Measurements from ENCODE around the gene ADRM1.

ADRM1 gene

DNA sequence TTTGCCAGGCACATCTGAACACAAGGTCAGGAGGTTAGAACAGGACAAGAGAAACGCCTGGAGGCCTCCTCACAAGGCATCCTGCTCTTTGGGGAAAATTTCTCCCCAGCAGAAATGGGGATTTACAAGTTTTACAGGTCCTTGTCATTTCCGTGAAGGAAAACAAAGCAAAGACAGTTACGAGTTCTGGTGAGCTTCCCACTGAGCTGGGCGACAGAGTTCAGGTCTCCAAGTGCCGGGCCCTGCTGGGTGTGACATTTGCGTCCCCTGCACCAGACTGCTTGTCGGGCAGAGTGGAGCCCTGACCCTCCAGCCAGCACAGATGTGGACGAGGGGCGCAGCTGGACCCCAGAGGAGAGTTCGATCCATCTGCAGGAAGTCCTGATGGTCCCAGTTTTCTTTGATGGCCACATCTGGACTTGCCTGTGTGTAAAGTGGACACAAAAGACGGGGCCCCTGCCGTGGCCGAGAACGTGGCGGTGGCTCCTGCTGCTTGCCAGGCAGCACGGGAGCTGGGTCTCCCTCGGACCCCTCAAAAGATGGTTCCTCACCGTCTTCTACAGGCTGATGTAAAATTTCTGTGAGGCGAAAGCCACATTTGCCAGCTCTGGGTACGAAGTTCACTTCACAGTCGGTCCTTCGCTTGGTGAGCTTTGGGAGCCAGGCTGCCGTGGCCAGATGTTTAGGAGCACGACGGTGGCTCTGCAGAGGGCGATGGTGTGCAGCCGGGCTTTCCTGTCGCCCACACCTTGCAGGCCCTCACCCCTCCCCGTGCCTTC is 5.2 kb upstream of the ADRM1 start:
- DNase-seq (ENCODE audit: low read depth in 2 of 2): no peak

DNA sequence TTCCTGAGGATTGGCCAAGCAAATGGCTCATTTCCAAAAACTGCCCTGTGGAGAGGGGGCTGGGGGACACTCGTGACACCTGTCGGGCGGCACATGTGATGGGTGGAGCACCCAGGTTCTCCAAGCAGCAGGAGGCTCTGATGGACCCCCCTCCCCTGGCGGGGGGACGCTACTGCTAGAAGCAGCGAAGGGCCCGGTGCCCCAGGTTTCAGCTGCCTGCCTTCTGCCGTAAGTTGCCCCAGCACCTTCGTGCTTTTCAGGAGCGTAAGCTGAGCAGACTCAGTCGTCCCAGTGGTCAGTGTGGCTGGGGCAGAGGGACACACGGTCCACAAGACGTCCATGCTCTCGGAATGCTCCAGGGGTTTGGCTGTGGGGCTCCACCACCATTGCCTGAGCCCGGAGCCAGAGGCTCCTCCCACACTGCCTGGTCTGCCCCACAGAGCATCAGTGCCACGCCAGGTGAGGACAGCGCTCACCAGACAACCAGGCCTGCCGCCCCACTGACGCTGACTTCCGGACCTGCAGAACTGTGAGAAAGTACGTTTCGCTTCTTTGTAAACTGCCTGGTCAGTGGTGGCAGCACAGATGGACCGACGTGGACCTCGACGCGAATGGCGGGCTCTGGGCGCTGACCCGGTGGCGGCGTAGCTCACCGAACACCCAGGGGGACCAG is 4.1 kb upstream of the ADRM1 start:
- DNase-seq (ENCODE audit: low read depth in 2 of 2): no peak

DNA sequence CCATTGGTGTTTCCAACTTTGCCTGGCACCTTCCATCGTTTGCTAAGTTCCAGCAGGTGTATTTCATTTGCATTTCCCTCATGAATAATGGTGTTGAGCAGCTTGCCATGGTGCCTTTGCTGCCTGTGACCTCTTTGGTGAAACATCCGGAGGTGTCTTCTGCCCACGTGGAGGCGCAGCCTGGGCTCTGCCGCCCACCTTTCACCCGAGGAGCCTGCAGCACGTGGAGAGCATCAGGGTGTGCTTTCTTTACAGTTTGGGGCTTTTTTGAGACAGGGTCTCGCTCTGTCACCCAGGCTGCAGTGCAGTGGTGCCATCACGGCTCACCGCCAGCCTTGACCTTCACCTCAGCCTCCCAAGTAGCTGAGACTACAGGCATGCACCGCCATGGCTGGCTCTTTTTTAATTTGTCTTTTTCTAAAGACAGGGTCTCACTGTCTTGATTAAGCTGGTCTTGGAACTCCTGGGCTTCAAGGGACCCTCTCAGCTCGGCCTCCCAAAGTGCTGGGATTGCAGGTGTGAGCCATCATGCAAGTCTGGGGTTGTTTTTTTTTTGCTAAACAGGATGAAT is 3.0 kb upstream of the ADRM1 start:
- no peak for DNase-seq (ENCODE audit: low read depth in 2 of 2)

DNA sequence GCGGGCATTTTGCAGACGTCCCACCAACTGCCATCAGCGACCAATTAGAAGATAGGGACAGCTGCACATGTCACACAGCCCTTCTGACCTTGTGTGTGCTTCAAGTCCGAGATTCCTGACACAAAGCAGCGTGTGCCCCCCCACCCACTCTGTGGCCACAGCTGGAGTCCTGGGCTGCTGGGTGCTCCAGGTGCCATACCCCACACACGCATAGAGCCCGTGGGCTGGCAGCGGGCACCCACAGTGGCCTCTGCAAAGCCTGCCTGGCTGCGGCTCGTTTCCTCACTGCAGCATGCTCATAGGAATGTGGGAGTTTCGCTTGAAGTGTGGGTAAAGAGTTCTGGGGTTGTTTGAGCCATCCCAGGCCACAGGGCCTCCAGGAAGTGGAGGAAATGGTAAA is 2.5 kb upstream of the ADRM1 start:
- DNase-seq (ENCODE audit: low read depth in 2 of 2): no peak

DNA sequence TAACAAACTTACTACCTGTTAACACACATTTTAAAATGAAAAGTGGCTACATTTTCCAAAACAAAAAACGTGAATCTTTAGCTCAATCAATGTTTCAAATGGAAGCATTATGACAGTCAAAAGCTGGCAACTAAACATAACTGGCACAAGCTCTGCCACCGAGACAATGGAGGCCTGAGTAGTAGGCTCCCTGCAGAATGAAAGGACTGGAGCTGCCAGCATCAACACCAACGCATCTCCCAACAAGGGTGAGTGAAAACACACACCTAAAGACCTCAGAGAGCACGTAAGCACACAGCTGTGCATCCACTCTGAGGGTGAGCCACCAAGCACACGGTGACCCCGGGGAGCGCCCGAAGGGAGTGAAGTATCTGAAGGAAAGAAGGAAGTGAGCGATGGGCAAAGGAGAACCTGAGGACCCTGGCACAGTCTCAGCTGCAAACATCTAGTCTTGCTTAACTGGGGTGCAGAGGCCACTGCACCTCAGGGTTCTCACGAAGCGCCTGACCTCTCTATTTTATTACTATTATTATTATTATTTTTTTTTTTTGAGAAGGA is 1.6 kb upstream of the ADRM1 start:
- no peak for DNase-seq (ENCODE audit: low read depth in 2 of 2)

DNA sequence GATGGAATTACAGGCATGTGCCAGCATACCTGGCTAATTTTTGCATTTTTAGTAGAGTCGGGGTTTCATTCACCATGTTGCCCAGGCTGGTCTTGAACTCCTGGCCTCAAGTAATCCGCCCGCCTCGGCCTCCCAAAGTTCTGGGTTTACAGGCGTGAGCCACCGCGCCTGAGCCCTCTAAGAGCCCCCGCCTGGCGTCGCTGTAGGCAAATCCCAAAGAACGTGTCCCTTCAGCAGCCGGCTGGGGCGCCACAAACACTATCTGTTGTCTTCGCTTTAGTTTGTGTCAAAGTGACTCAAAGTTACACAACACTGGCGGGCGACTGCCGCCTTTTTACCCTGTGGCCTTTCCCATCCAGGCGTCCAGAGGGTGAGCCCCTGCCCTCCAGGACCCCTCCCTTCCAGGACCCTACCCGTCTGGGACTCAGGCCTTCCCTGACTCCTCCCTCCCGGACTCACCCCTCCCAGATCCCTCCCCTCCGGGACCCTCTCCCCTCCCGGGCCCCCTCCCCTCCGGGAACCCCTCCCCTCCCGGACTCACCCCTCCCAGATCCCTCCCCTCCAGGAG is 940 bp upstream of the ADRM1 start:
- peak; percentile 53 to 66 for DNase-seq (ENCODE audit: low read depth in 2 of 2)

DNA sequence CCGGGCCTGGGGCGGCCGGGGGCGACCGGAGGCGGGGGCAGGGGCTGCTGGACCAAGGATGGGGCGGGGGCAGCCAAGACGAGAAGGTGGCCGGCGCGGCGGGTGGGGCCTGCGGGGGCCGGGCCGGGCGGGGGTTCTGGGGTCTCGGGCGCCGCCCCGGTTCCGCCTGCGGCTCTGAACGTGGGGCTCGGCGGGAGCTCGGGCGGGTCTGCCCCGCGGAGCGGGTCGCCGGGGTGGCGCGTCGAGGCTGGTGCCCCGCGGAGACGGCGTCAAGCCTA is 204 bp downstream of the ADRM1 start:
- DNase-seq (ENCODE audit: low read depth in 2 of 2): no peak

DNA sequence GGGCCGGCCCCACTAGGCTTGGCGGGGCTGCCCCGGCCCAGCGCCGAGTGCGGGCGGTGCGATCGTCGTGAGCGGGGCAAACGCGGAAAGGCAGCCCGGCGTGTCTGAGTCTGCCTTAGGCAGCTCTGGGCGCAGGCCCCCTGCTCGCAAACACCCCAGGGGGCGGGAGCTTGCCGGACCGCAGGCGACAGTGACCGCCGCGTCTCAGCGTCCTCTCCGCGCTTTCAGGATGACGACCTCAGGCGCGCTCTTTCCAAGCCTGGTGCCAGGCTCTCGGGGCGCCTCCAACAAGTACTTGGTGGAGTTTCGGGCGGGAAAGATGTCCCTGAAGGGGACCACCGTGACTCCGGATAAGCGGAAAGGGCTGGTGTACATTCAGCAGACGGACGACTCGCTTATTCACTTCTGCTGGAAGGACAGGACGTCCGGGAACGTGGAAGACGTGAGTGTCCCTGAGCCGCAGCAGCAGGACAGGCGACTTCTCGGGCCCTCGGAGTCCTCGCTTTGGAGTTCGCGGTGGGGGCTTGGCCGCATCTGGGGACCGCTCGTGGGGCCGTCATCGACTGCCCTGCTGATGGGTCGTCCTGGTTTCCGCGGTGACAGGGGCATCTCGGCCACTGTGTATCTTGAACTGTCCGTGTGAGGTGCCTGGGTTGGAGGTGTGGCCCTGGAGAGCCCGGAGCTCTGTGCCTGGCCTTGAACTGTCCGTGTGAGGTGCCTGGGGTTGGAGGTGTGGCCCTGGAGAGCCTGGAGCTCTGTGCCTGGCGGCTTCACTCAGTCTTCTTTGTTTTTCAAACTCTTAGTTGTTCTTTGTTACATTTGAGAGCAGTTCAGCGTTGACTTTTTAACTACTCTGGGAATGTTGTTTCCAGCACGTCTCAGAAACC is 786 bp downstream of the ADRM1 start:
- no peak for DNase-seq (ENCODE audit: low read depth in 2 of 2)

DNA sequence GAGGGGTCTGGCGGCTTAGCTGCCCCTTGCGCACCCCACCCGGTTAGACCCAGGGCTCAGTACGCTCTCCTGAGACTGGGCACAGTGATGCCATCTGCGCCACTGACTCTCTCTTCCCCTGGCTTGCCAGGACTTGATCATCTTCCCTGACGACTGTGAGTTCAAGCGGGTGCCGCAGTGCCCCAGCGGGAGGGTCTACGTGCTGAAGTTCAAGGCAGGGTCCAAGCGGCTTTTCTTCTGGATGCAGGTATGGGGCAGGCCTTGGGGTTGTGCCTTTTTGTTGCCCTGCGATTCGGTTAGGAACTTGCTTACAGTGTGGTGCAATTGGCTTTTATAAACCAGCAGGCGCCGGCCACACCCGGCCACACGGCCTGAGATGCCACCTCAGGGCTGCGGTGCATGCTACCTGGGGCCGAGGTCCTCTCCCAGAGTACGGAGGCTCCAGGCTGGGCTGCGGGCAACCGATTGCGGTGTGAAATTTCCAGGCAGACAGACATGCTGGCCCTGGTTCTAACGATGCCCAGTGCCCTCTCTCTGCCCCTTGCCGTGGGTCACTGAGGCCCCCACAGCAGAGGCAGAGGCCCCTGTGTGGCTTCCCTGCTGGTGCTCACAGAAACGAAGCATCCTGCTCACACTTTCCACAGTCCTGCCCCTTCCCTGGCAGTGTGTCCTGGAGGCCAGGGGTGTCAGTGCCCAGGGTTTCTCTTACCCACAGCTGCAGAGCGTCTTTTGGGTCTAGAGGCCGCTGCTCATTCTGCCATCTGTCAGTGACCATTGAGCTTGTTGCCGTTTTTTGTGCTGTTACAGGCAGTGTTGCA is 1.7 kb downstream of the ADRM1 start:
- no peak for DNase-seq (ENCODE audit: low read depth in 2 of 2)

DNA sequence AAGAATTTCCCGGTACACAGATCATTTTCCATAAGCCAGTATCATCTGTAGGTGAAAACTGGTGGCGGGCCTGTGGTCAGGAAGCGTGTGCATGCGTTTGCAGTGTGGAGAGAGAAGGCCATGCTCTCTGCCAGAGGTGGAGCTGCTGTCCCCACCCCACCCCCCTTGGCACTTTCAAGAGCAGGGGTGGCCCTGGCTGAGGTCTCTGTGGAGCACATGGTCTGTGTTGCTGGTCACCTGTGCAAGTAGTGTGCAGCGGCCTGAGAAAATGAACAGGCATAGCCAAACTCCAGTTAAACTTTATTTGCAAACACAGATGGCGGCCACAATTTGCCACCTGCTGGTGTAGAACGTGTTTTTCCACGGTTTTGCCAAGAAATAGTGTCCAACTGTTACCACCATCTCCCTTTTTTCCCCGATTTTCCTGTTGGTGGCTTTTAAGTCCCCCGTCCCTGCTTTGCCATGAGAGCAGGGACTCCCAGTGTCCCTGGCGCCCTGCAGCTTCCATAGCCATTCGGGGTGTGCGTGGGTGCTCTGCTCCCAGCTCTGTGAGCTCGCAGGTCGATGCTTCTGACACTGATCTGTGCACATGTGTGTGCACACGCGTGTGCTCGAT is 2.5 kb downstream of the ADRM1 start:
- no peak for DNase-seq (ENCODE audit: low read depth in 2 of 2)

DNA sequence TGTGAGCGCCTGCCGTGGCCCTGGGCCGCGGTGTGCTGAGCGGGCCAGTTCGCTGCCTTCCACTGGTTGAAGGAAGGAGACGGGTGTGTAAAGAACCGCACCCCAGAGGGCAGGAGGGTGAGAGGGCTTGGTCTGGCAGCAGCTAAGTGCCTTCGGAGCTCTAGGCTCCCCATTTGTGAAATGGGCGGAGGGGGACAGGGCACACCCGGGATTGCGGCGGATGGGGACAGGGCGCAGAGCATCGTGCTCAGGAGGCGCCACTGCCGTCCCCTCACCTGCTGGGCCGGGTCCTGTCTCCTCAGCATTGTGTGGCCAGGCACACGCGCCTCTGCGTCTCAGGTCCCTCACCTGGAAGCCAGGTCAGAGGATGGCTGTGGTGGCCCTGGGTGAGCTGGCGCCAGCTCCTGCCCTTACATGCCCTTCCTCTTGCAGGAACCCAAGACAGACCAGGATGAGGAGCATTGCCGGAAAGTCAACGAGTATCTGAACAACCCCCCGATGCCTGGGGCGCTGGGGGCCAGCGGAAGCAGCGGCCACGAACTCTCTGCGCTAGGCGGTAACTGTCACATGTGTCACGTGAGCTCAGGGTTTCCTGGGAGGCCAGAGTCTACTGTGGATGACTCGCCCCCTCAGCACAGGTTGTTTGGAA is 3.1 kb downstream of the ADRM1 start:
- no peak for DNase-seq (ENCODE audit: low read depth in 2 of 2)

DNA sequence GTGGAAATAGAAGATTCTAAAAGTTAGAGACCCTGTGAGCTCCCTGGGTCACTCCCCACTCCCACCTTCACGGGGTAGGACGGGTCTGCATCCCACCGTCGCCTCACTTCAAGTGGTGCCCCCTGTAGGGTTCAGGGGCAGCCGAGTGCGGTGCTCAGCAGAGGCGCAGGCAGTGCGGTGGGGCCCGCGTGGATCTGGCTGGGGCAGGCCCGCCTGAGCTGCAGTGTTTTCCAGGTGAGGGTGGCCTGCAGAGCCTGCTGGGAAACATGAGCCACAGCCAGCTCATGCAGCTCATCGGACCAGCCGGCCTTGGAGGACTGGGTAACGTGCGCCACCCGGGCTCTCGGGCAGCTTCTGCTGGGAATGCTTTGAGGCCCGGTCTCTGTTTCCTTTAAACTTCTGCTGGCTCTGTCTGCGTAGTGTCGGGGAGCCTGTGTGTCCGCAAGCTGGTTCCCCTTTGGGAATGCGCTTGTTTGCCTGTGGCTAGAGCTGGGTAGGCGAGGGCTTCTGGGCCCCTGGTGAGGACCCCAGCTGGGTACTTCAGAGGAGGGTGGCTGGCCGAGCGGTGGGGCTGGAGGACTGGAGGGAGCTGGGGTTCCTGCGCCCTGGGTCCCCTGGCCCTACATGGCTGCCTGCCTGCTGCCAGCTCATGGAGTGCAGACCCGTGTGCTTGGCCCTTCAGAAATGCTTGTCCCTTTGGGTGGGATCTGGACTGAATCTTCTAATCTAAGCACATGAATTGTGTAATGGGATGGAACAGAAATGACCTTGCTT is 3.8 kb downstream of the ADRM1 start:
- no peak for DNase-seq (ENCODE audit: low read depth in 2 of 2)

DNA sequence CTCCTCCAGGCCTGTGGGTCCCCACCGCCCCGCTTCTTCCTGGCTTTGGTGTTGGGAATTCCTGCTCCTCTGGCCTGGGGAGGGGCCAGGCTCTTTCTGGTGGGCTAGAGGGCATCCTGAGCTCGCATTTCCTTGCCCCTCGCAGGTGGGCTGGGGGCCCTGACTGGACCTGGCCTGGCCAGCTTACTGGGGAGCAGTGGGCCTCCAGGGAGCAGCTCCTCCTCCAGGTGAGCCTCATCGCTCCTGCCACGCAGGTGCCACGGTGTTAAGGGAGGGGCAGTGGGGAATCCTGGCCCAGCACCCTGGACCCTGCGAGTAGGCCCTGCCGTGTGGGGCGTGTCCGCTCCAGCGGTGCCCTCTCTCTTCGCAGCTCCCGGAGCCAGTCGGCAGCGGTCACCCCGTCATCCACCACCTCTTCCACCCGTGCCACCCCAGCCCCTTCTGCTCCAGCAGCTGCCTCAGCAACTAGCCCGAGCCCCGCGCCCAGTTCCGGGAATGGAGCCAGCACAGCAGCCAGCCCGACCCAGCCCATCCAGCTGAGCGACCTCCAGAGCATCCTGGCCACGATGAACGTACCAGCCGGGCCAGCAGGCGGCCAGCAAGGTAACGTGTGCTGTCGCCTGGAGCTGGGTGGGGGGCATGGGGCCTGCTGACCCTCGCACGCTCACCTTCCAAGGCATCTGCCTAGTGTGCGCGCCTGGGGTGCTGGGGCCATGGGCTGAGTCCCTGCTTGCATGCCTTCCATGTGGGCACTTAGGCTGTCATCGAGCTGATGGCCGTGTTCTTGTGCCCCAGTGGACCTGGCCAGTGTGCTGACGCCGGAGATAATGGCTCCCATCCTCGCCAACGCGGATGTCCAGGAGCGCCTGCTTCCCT is 4.7 kb downstream of the ADRM1 start:
- no peak for DNase-seq (ENCODE audit: low read depth in 2 of 2)

DNA sequence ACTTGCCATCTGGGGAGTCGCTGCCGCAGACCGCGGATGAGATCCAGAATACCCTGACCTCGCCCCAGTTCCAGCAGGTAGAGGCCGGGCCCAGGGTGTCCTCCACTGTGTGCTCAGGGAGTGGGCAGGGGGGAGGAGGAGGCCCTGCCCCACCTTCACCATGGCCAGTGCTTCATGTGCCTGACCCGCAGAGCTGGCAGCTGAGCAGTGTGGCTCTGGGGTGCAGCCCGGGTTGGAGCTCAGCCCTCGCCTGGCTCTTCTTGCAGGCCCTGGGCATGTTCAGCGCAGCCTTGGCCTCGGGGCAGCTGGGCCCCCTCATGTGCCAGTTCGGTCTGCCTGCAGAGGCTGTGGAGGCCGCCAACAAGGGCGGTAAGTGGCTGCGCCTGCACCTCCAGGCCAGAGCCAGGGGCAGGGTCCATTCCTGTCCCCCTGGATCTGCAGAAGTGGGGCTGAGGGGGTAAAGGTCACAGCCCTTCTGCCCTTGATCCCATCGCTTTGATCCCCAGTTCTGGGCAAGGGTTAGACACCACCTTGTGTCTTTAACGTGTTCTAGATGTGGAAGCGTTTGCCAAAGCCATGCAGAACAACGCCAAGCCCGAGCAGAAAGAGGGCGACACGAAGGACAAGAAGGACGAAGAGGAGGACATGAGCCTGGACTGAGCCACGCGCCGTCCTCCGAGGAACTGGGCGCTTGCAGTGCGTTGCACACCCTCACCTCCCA is 5.5 kb downstream of the ADRM1 start:
- DNase-seq (ENCODE audit: low read depth in 2 of 2): no peak

DNA sequence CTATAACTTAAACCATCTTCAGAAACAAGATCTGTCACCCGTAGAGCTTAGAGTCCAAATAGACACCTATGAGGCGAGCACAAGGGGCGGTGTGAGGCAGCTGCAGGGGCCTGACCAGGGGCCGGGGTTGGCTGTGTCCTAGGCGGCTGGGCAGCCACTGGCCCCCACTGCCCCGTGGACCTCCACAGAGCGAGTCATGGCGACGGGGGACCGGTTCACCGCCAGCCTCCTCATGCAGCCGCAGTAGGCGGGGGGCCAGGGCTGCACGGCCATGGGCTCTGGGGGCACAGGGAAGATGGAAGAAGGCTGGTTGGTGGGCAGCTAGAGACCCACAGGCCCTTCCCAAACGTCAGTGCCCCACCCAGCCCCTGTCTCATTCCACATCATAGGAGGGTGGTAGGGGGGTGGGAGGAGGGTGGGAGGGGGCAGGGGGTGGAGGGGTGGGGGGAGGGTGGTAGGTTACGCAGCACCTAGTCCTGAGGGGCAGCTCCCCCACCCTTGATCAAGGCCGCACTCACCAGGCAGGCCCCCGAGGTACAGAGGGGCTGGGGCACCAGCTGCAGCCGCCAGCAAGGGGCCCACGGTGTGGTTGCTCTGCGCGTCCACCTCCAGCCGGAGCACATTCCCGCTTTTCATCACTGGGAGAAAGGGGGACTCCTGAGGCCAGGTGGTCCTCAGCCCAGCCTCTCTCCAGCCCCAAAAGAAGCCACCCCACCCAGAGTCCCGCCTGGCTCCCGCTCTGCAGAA is 6.6 kb downstream of the ADRM1 start:
- DNase-seq (ENCODE audit: low read depth in 2 of 2): no peak

DNA sequence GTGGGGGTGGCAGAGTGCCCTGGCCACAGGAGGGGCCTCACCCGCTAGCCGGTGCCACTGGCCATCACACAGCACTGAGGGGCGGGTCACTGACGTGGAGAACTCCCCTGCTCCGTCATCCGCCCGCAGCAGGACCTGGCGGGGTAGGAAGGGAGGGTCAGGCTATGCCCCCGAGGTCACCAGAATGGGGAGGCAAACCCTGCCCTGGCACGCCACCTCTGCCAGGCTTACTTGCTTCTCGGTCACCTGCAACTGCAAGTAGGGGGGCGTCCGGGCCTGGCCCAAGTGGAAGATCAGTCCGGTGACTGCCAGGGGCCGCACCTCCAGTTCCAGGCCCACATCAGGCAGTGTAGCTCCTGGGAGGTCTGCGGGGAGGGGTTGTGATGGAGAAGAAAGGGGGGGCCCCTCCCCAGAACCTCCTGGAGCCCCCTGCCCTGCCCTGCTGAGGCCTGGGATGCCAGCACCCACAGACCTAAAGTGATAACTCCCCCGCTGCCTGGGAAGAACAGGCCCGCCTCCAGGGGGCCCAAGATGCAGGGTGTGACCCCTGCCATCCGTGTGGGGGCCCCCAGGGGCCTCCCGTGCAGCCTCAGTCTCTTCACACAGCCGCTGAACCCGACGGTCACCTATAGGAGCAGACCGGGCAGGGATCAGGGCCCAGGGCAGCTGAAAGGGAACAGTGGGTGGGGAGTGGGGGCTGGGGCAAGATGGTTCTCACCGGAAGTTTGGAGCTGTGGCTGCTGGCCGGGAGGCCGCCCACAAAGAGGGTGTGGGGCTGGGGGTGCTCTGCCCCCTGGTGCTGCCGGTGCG is 7.4 kb downstream of the ADRM1 start:
- no peak for DNase-seq (ENCODE audit: low read depth in 2 of 2)

Data from stimulated activated CD4-positive, alpha-beta T cell treated with anti-CD3 and anti-CD28 coated beads, Interleukin-1b, Interleukin-23, amount 100 ng/mL, for 1 hour (primary cell).